ENCODE data around the gene EFEMP1. TPM values are rescaled to one million over a fixed set of nuclear protein-coding genes. Genes with fewer than 3 reads are reported as not detected.
A peak's percentile ranks its signal among the peaks of the same experiment; 100 is the strongest.

The EFEMP1 gene, protein sequence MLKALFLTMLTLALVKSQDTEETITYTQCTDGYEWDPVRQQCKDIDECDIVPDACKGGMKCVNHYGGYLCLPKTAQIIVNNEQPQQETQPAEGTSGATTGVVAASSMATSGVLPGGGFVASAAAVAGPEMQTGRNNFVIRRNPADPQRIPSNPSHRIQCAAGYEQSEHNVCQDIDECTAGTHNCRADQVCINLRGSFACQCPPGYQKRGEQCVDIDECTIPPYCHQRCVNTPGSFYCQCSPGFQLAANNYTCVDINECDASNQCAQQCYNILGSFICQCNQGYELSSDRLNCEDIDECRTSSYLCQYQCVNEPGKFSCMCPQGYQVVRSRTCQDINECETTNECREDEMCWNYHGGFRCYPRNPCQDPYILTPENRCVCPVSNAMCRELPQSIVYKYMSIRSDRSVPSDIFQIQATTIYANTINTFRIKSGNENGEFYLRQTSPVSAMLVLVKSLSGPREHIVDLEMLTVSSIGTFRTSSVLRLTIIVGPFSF
- not detected for polyA plus RNA-seq

DNA sequence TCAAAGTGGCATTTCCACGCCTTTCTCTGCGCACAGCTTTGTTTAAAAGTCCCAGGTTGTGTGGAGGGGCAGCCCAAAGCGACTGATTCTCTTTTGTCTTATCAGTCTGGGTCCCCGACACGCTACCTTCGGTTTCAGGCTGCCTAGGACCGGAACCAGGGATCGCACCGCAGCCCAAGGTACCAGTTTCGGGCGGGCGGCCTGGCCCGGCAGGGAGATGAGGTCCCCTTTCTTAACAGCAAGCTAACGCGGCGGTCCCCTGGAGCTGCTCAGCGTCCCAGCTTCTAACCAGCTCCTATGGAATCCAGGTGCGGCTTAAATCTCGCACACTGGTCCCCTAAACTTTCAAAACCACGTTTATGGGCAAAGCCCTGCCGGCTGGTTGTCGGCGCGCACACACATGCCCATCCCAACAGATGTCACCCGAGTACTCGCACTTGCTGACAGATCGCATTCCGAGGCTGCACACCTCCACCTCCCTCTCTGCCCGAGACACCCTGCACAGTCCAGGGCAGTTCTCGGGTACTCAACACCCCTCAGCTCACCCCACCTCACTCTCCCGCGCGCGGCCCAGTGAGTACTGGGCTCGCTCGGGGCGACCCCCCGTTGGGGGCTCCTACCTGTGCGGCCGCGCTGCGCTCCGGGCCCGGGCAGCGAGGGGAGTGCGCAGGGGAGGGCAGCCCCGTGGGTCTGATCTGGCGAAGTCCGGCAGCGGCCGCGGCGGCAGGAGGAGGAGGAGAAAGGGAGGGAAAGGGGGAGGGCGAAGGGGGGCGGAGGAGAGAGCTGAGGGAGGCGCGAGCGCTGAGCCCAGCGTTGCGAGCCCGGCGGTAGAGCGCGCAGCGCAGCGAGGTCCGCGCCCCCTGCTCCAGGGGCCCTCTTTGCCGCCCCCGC, at the start of gene EFEMP1:
EFEMP1 (minus strand) TSS at position 692 of the 891 bp plus-strand sequence. CDS start 1,342 bp downstream, outside the sequence.
- Mint-ChIP-seq H3K27me3 (ENCODE audit: low read depth in 3 of 3) (peaks cover 4 to 9% (median 9%) of the 10 kb centered on the region in 3 donors), H3K4me1 (no peaks in the 10 kb centered on the region), H3K4me3 (peak within 1 kb of the TSS in 1 of 5 donors; percentile 7), H3K9me3 (peaks cover 3 to 12% (median 5%) of the 10 kb centered on the region in 6 donors), H3K27ac (no peak within 1 kb of the TSS), H3K36me3 (no peaks in the 10 kb centered on the region)
- DNase-seq = no peak

DNA sequence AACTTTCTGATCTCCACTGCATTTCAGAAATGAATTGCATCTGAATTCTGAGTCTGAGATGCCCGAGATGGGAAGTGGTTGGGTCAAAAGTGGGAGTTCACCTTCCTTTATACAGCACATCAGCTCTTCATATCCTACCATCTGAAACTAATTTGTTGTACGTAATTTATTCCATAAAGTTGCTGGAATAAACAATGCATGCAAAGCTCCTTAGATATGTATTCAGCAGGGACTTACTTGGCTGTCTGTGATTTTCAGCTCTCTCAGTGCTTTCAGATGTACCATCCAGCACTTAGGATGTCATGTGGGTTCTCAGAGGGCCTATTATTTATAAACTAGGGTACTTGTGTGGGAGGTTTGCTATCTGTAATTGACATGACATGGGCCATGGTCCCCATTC, 46.9 kb upstream of the EFEMP1 start:
- H3K4me3 Mint-ChIP-seq = no peak overlapping the region
- no peak for DNase-seq
- H3K36me3 Mint-ChIP-seq = no peaks in the 10 kb centered on the region
- H3K9me3 Mint-ChIP-seq = peaks cover 0 to 5% (median 1%) of the 10 kb centered on the region in 6 donors
- no peaks in the 10 kb centered on the region for H3K4me1 Mint-ChIP-seq
- no peak overlapping the region for H3K27ac Mint-ChIP-seq
- H3K27me3 Mint-ChIP-seq (ENCODE audit: low read depth in 3 of 3) = peaks cover 0 to 1% (median 0%) of the 10 kb centered on the region in 3 donors

DNA sequence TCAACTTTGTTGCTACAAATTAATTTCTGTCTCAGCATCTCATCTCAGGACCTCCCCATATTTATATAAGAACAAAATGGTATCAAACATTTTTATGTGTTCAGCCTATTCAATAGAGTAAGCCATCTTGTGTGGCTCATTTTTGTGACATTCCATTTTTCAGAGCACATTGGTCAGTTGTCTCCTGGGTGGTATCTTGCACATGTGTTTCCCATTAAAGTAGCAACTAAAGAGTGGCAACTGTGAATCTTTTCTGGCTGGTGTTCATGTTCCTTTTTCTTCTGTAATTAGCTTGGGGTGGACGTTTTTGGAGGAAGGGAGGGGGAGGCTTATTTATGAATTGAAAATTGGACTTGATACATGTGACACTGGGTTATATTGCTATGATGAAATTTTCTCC, 45.4 kb upstream of the EFEMP1 start:
- H3K27ac Mint-ChIP-seq = no peak overlapping the region
- peaks cover 0 to 5% (median 2%) of the 10 kb centered on the region in 6 donors for H3K9me3 Mint-ChIP-seq
- H3K36me3 Mint-ChIP-seq = no peaks in the 10 kb centered on the region
- H3K4me3 Mint-ChIP-seq = no peak overlapping the region
- DNase-seq = no peak
- H3K4me1 Mint-ChIP-seq = no peaks in the 10 kb centered on the region
- peaks cover 0 to 1% (median 0%) of the 10 kb centered on the region in 3 donors for H3K27me3 Mint-ChIP-seq (ENCODE audit: low read depth in 3 of 3)

- Mint-ChIP-seq H3K4me1 (no peaks in the 10 kb centered on the region), H3K27ac (no peak overlapping the region), H3K9me3 (peaks cover 0 to 6% (median 5%) of the 10 kb centered on the region in 6 donors), H3K4me3 (no peak overlapping the region), H3K36me3 (no peaks in the 10 kb centered on the region), H3K27me3 (ENCODE audit: low read depth in 3 of 3) (peaks cover 0 to 1% (median 0%) of the 10 kb centered on the region in 3 donors)
- no peak for DNase-seq
Measured at GRCh38 chr2:55966401-55967118, 43.0 kb upstream of the EFEMP1 start.

- peaks cover 0 to 6% (median 5%) of the 10 kb centered on the region in 6 donors for H3K9me3 Mint-ChIP-seq
- peaks cover 0 to 1% (median 0%) of the 10 kb centered on the region in 3 donors for H3K27me3 Mint-ChIP-seq (ENCODE audit: low read depth in 3 of 3)
- no peaks in the 10 kb centered on the region for H3K4me1 Mint-ChIP-seq
- H3K4me3 Mint-ChIP-seq = no peak overlapping the region
- DNase-seq = no peak
- no peak overlapping the region for H3K27ac Mint-ChIP-seq
- no peaks in the 10 kb centered on the region for H3K36me3 Mint-ChIP-seq
Measured at GRCh38 chr2:55965966-55966365, 42.4 kb upstream of the EFEMP1 start.

GRCh38 chr2:55965276-55965675, 41.7 kb upstream of the EFEMP1 start:
- H3K36me3 Mint-ChIP-seq = no peaks in the 10 kb centered on the region
- no peak overlapping the region for H3K4me3 Mint-ChIP-seq
- H3K27me3 Mint-ChIP-seq (ENCODE audit: low read depth in 3 of 3) = peaks cover 0 to 1% (median 0%) of the 10 kb centered on the region in 3 donors
- H3K27ac Mint-ChIP-seq = no peak overlapping the region
- no peaks in the 10 kb centered on the region for H3K4me1 Mint-ChIP-seq
- no peak for DNase-seq
- H3K9me3 Mint-ChIP-seq = peaks cover 0 to 6% (median 5%) of the 10 kb centered on the region in 6 donors

GRCh38 chr2:55962915-55963314, 39.3 kb upstream of the EFEMP1 start:
- H3K27me3 Mint-ChIP-seq (ENCODE audit: low read depth in 3 of 3) = peaks cover 0 to 1% (median 0%) of the 10 kb centered on the region in 3 donors
- H3K4me3 Mint-ChIP-seq = no peak overlapping the region
- no peak overlapping the region for H3K27ac Mint-ChIP-seq
- H3K4me1 Mint-ChIP-seq = peaks cover 0 to 6% of the 10 kb centered on the region in 2 donors
- no peaks in the 10 kb centered on the region for H3K36me3 Mint-ChIP-seq
- no peak for DNase-seq
- H3K9me3 Mint-ChIP-seq = peaks cover 0 to 10% (median 4%) of the 10 kb centered on the region in 6 donors

GRCh38 chr2:55961318-55961911, 37.8 kb upstream of the EFEMP1 start:
- no peak overlapping the region for H3K4me3 Mint-ChIP-seq
- H3K4me1 Mint-ChIP-seq = peaks cover 0 to 6% of the 10 kb centered on the region in 2 donors
- H3K9me3 Mint-ChIP-seq = peaks cover 0 to 10% (median 2%) of the 10 kb centered on the region in 6 donors
- H3K27me3 Mint-ChIP-seq (ENCODE audit: low read depth in 3 of 3) = no peaks in the 10 kb centered on the region
- no peak overlapping the region for H3K27ac Mint-ChIP-seq
- DNase-seq = no peak
- no peaks in the 10 kb centered on the region for H3K36me3 Mint-ChIP-seq

- Mint-ChIP-seq H3K4me1 (peaks cover 0 to 6% of the 10 kb centered on the region in 2 donors), H3K27ac (no peak overlapping the region), H3K9me3 (peaks cover 0 to 5% (median 1%) of the 10 kb centered on the region in 6 donors), H3K4me3 (no peak overlapping the region), H3K36me3 (no peaks in the 10 kb centered on the region), H3K27me3 (ENCODE audit: low read depth in 3 of 3) (no peaks in the 10 kb centered on the region)
- DNase-seq = no peak
Measured at GRCh38 chr2:55958756-55959155, 35.2 kb upstream of the EFEMP1 start.

- Mint-ChIP-seq H3K27me3 (ENCODE audit: low read depth in 3 of 3) (peaks cover 0 to 2% (median 0%) of the 10 kb centered on the region in 3 donors), H3K36me3 (no peaks in the 10 kb centered on the region), H3K27ac (no peak overlapping the region), H3K9me3 (peaks cover 0 to 3% (median 0%) of the 10 kb centered on the region in 6 donors), H3K4me1 (peaks cover 0 to 6% of the 10 kb centered on the region in 2 donors), H3K4me3 (no peak overlapping the region)
- DNase-seq = no peak
Measured at GRCh38 chr2:55957142-55957541, 33.6 kb upstream of the EFEMP1 start.

DNA sequence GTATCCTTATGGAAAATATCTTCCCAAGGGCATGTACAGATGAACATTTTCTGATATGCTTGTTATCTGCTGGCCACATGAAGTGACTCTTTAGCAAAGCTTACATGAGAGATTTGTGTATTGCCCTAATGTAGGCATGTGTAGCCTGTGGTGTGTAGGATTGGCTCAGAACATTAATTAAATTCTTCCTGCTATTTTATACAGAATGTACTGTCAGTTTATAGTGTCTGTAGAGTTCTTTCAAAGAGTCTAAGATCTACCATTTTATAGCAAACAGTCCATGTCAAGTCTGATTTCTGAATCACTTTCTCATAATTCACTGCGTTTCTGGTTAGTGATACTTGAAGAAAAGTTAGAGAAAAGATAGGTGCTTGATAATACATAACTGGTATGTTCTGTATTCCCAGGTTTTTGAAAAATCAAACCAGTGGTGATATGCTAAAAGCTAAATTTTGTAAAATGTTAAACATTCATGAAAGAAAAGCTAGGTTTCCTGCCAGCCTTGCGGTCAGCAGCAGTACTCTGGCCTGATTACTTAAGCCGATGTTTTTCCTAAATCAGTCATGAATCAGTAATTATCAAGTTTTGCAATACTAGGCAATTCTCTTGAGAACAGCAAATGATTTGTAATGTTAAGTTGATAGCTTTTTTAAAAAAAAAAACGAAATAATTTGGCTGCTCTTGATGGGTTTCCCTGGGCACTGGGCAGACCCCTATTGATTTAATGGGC, 30.9 kb upstream of the EFEMP1 start:
- Mint-ChIP-seq H3K27me3 (ENCODE audit: low read depth in 3 of 3) (peaks cover 0 to 2% (median 0%) of the 10 kb centered on the region in 3 donors), H3K4me3 (no peak overlapping the region), H3K4me1 (peaks cover 0 to 6% of the 10 kb centered on the region in 2 donors), H3K36me3 (no peaks in the 10 kb centered on the region), H3K9me3 (peaks cover 0 to 8% (median 0%) of the 10 kb centered on the region in 6 donors), H3K27ac (no peak overlapping the region)
- no peak for DNase-seq

GRCh38 chr2:55952415-55952814, 28.8 kb upstream of the EFEMP1 start:
- Mint-ChIP-seq H3K36me3 (no peaks in the 10 kb centered on the region), H3K4me3 (no peak overlapping the region), H3K4me1 (no peaks in the 10 kb centered on the region), H3K27ac (no peak overlapping the region), H3K27me3 (ENCODE audit: low read depth in 3 of 3) (peaks cover 0 to 3% (median 2%) of the 10 kb centered on the region in 3 donors), H3K9me3 (peaks cover 0 to 8% (median under 1%) of the 10 kb centered on the region in 6 donors)
- DNase-seq = no peak
